ENCODE measurements around the gene HEYL. TPM values are rescaled to one million over a fixed set of nuclear protein-coding genes. Genes with fewer than 3 reads are reported as not detected.

Gene HEYL
- total and polyA plus RNA-seq, 9 of the 15 experiments (the other 6 are each of a cell fraction or from before 2014, with no cell fraction given): 0.13 to 0.89 (median 0.25) TPM

DNA sequence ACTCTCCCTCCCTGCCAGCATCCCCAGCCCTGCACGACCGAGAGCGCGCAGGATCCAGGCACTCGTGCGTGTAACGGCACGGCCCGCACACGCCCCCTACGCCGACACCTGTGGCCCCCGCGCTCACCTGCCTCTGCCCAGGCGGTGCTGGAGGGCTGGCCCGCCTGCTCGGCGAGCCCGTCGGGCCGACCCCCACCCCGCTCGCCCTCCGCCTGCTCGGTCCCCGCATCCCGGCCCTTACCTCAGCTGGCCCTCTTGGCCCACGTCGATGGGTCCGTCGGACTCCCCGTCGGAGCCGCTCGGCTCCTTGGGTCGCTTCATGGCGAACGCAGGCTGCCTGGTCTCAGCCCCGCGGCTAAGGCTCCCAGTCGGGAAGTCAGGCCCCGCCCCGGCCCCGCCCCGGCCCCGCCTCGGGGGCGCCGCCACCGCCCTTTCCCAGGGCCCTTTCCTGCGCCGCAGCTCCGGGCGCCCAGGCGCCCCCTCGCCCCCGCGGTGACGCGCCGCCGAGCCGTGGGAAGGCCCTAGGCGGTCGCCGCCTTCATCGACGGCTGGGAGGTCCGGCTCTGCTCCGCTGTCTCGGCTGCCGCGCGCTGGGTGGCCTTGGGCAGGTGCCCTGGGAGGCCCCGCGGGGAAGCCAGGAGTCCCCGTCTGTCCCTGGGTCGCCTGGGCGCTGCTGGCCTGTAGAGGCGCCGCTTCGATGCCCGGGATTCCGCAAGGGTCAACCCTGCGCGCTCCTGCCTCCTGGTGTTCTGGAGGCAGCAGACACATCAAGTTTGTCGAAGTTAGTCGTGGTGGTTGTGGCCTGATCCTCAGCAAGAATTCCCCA lies at the start of gene HEYL (continued):
- TF ChIP-seq KLF6 (CRISPR knock-in tag; IDR thresholded peaks at IDR 0.05; ENCODE audit: borderline replicate concordance): no peak
- TF ChIP-seq ARHGAP35 (IDR thresholded peaks at IDR 0.05; ENCODE audit: partially characterized antibody): no peak
- no peak for TF ChIP-seq GTF2E2 (tag; IDR thresholded peaks at IDR 0.05)
- TF ChIP-seq ZNF134 (CRISPR knock-in tag; conservative IDR thresholded peaks at IDR 0.05): no peak
- TF ChIP-seq RBM34 (IDR thresholded peaks at IDR 0.05; ENCODE audit: borderline replicate concordance, insufficient read depth, low read length): no peak
- no peak for TF ChIP-seq GABPA (tag; conservative IDR thresholded peaks at IDR 0.05; ENCODE audit: low read depth)
- no peak for TF ChIP-seq EHMT2 (IDR thresholded peaks at IDR 0.05)
- TF ChIP-seq, protein P1, sequence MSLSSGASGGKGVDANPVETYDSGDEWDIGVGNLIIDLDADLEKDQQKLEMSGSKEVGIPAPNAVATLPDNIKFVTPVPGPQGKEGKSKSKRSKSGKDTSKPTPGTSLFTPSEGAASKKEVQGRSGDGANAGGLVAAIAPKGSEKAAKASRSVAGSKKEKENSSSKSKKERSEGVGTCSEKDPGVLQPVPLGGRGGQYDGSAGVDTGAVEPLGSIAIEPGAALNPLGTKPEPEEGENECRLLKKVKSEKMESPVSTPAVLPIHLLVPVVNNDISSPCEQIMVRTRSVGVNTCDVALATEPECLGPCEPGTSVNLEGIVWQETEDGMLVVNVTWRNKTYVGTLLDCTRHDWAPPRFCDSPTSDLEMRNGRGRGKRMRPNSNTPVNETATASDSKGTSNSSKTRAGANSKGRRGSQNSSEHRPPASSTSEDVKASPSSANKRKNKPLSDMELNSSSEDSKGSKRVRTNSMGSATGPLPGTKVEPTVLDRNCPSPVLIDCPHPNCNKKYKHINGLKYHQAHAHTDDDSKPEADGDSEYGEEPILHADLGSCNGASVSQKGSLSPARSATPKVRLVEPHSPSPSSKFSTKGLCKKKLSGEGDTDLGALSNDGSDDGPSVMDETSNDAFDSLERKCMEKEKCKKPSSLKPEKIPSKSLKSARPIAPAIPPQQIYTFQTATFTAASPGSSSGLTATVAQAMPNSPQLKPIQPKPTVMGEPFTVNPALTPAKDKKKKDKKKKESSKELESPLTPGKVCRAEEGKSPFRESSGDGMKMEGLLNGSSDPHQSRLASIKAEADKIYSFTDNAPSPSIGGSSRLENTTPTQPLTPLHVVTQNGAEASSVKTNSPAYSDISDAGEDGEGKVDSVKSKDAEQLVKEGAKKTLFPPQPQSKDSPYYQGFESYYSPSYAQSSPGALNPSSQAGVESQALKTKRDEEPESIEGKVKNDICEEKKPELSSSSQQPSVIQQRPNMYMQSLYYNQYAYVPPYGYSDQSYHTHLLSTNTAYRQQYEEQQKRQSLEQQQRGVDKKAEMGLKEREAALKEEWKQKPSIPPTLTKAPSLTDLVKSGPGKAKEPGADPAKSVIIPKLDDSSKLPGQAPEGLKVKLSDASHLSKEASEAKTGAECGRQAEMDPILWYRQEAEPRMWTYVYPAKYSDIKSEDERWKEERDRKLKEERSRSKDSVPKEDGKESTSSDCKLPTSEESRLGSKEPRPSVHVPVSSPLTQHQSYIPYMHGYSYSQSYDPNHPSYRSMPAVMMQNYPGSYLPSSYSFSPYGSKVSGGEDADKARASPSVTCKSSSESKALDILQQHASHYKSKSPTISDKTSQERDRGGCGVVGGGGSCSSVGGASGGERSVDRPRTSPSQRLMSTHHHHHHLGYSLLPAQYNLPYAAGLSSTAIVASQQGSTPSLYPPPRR (CRISPR knock-in tag; IDR thresholded peaks at IDR 0.05; ENCODE audit: borderline replicate concordance): no peak
- TF ChIP-seq SREBF1 (IDR thresholded peaks at IDR 0.05; ENCODE audit: borderline replicate concordance, low read depth, low read length): no peak
- no peak for TF ChIP-seq ZEB2 (IDR thresholded peaks at IDR 0.05)
- no peak for TF ChIP-seq MXI1 (IDR thresholded peaks at IDR 0.05; ENCODE audit: low read depth, low read length)
- TF ChIP-seq, protein P2, sequence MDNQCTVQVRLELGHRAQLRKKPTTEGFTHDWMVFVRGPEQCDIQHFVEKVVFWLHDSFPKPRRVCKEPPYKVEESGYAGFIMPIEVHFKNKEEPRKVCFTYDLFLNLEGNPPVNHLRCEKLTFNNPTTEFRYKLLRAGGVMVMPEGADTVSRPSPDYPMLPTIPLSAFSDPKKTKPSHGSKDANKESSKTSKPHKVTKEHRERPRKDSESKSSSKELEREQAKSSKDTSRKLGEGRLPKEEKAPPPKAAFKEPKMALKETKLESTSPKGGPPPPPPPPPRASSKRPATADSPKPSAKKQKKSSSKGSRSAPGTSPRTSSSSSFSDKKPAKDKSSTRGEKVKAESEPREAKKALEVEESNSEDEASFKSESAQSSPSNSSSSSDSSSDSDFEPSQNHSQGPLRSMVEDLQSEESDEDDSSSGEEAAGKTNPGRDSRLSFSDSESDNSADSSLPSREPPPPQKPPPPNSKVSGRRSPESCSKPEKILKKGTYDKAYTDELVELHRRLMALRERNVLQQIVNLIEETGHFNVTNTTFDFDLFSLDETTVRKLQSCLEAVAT (IDR thresholded peaks at IDR 0.05): no peak
- TF ChIP-seq ETV6 (IDR thresholded peaks at IDR 0.05; ENCODE audit: borderline replicate concordance in 1 of 2, low read depth in 2 of 2, low read length in 1 of 2): no peak
- no peak for TF ChIP-seq ETV6 (CRISPR knock-in tag; IDR thresholded peaks at IDR 0.05; ENCODE audit: borderline replicate concordance)
- no peak for TF ChIP-seq HSF4 (CRISPR knock-in tag; IDR thresholded peaks at IDR 0.05; ENCODE audit: borderline replicate concordance)
- no peak for TF ChIP-seq POLR3A (IDR thresholded peaks at IDR 0.05; ENCODE audit: borderline replicate concordance, extremely low read depth, insufficient read depth, insufficient read length)
- TF ChIP-seq KLF1 (tag; IDR thresholded peaks at IDR 0.05): no peak
- no peak for TF ChIP-seq ZSCAN29 (IDR thresholded peaks at IDR 0.05)

All from K562 (cell line).